ENCODE measurements around the gene EDEM1. TPM values are rescaled to one million over a fixed set of nuclear protein-coding genes. Genes with fewer than 3 reads are reported as not detected.

The EDEM1 gene
- total RNA-seq, 2 donors from 2014 or later, result 30.2 to 59.7 TPM

DNA sequence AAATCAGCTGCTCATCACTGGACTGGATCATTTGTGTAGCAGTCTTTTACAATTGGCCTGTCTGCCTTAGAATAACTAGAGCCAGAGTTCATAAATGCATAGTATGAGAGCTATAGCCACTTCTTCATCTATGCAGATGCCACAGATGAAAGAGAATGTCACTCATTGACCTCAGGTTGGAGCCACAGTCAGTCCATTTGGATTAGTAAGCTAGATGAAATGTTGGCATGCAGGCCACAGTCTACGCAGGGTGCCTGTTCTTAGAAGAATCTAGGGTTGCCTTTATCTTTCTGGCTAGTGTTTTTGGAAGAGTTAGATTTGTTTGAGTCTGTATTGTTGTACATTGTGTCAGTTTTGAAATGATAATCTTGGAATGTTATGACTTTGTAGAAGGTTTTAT, 25.4 kb upstream of the EDEM1 start:
- H3K9me3 ChIP-seq, result no peaks in the 10 kb centered on the region
- DNase-seq (ENCODE audit: low spot score) (no peak), ATAC-seq (ENCODE audit: insufficient number of reproducible peaks, low FRiP score, low read depth) (no peak)
- no peaks in the 10 kb centered on the region for H3K36me3 ChIP-seq
- no peak overlapping the region for H3K27ac ChIP-seq
- H3K4me1 ChIP-seq (ENCODE audit: control insufficient read depth in 1 of 2, low read depth in 2 of 2), result peaks cover 22 to 27% of the 10 kb centered on the region in 2 donors
- no peak overlapping the region for H3K4me3 ChIP-seq
- H3K27me3 ChIP-seq (replicated peaks; ENCODE audit: insufficient read depth), result no peaks in the 10 kb centered on the region
- TF ChIP-seq, protein P1, sequence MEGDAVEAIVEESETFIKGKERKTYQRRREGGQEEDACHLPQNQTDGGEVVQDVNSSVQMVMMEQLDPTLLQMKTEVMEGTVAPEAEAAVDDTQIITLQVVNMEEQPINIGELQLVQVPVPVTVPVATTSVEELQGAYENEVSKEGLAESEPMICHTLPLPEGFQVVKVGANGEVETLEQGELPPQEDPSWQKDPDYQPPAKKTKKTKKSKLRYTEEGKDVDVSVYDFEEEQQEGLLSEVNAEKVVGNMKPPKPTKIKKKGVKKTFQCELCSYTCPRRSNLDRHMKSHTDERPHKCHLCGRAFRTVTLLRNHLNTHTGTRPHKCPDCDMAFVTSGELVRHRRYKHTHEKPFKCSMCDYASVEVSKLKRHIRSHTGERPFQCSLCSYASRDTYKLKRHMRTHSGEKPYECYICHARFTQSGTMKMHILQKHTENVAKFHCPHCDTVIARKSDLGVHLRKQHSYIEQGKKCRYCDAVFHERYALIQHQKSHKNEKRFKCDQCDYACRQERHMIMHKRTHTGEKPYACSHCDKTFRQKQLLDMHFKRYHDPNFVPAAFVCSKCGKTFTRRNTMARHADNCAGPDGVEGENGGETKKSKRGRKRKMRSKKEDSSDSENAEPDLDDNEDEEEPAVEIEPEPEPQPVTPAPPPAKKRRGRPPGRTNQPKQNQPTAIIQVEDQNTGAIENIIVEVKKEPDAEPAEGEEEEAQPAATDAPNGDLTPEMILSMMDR (IDR thresholded peaks at IDR 0.05), result no peak

DNA sequence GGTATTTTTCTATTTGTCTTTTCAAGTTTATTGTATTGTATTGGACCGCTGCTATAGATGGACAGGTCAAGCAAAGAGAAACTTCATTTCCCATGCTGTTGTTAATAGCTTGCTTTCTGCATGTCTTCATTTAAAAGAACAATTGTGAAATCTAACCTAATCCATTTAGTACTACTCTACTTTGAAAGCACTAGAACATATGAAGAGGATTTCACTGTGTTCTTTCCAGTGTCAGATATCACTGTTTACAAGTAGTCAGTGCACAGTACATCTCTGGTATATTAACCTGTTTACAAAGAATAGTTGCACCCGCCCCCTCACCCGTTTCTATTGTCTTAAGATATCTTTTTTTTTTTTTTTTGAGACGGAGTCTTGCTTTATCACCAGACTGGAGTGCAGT, 21.8 kb upstream of the EDEM1 start:
- Histone ChIP-seq H3K4me3 (no peak overlapping the region), H3K9me3 (no peaks in the 10 kb centered on the region), H3K4me1 (ENCODE audit: control insufficient read depth in 1 of 2, low read depth in 2 of 2) (peaks cover 16 to 29% of the 10 kb centered on the region in 2 donors), H3K27ac (no peak overlapping the region), H3K36me3 (no peaks in the 10 kb centered on the region), H3K27me3 (replicated peaks; ENCODE audit: insufficient read depth) (no peaks in the 10 kb centered on the region)
- no peak for DNase-seq (ENCODE audit: low spot score)
- TF ChIP-seq, protein P1 (IDR thresholded peaks at IDR 0.05), result no peak
- ATAC-seq (ENCODE audit: insufficient number of reproducible peaks, low FRiP score, low read depth), result no peak

DNA sequence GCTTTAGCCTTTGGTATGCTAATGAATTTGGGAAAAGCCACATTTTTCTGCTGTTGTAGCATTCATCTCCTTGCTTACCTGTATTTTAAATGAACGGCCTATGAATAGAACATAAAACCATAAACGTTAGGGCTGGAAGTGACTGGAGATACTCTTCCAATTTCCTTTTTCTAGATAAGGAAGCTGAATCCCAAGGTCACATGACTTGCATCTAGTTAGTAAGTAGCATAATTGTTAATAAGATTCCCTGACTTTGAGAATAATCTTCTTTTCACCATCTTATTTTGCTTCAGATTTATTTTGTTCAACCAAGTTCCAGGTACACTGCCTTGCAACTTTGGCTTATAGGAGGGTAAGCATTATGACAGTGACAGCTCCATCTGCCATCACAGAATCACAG, 20.7 kb upstream of the EDEM1 start:
- Histone ChIP-seq H3K27ac (no peak overlapping the region), H3K4me1 (ENCODE audit: control insufficient read depth in 1 of 2, low read depth in 2 of 2) (peaks cover 5 to 18% of the 10 kb centered on the region in 2 donors), H3K36me3 (peaks cover 9% of the 10 kb centered on the region), H3K9me3 (no peaks in the 10 kb centered on the region), H3K4me3 (no peak overlapping the region), H3K27me3 (replicated peaks; ENCODE audit: insufficient read depth) (no peaks in the 10 kb centered on the region)
- ATAC-seq (ENCODE audit: insufficient number of reproducible peaks, low FRiP score, low read depth) (no peak), DNase-seq (ENCODE audit: low spot score) (no peak)
- TF ChIP-seq, protein P1 (IDR thresholded peaks at IDR 0.05), result no peak

DNA sequence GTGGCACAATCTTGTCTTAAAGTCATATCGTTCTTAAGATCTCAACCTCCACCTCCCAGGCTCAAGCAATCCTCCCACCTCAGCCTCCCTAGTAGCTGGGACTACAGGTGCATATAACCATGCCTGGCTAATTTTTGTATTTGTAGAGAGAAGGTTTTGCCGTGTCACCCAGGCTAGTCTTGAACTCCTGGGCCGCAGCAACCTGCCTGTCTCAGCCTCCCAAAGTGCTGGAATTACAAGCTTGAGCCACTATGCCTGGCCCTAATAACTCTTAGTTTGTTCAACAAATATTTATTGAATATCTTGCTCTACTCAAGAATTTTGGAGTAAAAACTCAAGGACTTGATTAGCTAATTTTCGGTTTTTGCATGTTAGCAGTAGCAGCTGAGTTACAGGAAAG, 19.4 kb upstream of the EDEM1 start:
- ATAC-seq (ENCODE audit: insufficient number of reproducible peaks, low FRiP score, low read depth), result no peak
- TF ChIP-seq, protein P1 (IDR thresholded peaks at IDR 0.05), result no peak
- no peak overlapping the region for H3K4me3 ChIP-seq

DNA sequence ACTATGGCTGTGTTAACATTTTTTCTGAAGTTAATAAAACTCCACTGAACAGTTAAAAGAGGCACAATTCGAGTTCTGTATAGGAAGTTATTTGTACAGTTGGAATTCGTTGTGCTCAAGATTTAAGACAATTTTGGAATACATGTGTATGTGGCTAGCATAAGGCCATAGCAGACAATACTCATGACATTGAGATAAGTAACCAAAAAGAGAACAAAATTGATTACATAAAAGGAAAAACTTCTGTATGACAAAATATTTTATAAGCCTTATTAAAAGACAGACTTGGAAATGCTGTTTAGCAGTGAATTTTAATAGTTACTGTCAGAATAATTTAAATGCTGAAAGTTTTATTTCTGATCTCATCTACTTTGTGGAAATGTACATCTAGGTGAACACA, 17.7 kb upstream of the EDEM1 start:
- TF ChIP-seq, protein P1 (IDR thresholded peaks at IDR 0.05), result no peak
- no peak overlapping the region for H3K27ac ChIP-seq
- H3K36me3 ChIP-seq, result peaks cover 17% of the 10 kb centered on the region
- ATAC-seq (ENCODE audit: insufficient number of reproducible peaks, low FRiP score, low read depth) (no peak), DNase-seq (ENCODE audit: low spot score) (no peak)
- peaks cover 0 to 12% of the 10 kb centered on the region in 2 donors for H3K4me1 ChIP-seq (ENCODE audit: control insufficient read depth in 1 of 2, low read depth in 2 of 2)
- no peaks in the 10 kb centered on the region for H3K27me3 ChIP-seq (replicated peaks; ENCODE audit: insufficient read depth)
- H3K9me3 ChIP-seq, result no peaks in the 10 kb centered on the region
- no peak overlapping the region for H3K4me3 ChIP-seq

More for the DNA sequence above, 19.4 kb upstream of the EDEM1 start:
- Histone ChIP-seq H3K4me1 (ENCODE audit: control insufficient read depth in 1 of 2, low read depth in 2 of 2) (peaks cover 0 to 12% of the 10 kb centered on the region in 2 donors), H3K9me3 (no peaks in the 10 kb centered on the region), H3K27me3 (replicated peaks; ENCODE audit: insufficient read depth) (no peaks in the 10 kb centered on the region), H3K36me3 (peaks cover 14% of the 10 kb centered on the region), H3K27ac (no peak overlapping the region)
- DNase-seq (ENCODE audit: low spot score), result no peak
